NCI-H1105 (cell line): ENCODE data around the gene IL17RE.

Source experiments
- DNase-seq: peaks from one replicate; lab custom pipeline; 2025; lab: John Stamatoyannopoulos, UW

Gene IL17RE

GRCh38 chr3:9955611-9956352 lies 53.1 kb downstream of the IL17RE start:
- DNase-seq: no peak

GRCh38 chr3:9957214-9957613 lies 54.6 kb downstream of the IL17RE start:
- DNase-seq: no peak

GRCh38 chr3:9965200-9965875 lies 62.7 kb downstream of the IL17RE start:
- DNase-seq: no peak
